CD14-positive monocyte (primary cell): Measurements from ENCODE around the gene CCDC73. TPM values are rescaled to one million over a fixed set of nuclear protein-coding genes. Genes with fewer than 3 reads are reported as not detected.

Source experiments
- DNase-seq, 3 donors: peaks; one replicate each; pipeline ENCODE4 v3.0.0-alpha.2; 2011 to 2022
- H2AFZ ChIP-seq: 2 replicates; pipeline ENCODE4 v1.6.0; 2012; ENCODE audit warnings: mild to moderate bottlenecking, low read depth, low read length, inconsistent platforms; ENCODE audit not compliant: insufficient read depth, poor library complexity, severe bottlenecking
- H3K27ac ChIP-seq, 2 donors: 1 replicate in 1 of 2; 2 replicates in 1 of 2; pipeline ENCODE4 v1.5.1; 2012 to 2013; ENCODE audit warnings: low read length in 2 of 2, control low read depth in 1 of 2, inconsistent platforms in 1 of 2, low read depth in 1 of 2, mild to moderate bottlenecking in 1 of 2
- H3K27me3 ChIP-seq, 2 donors: one replicate each; pipeline versions ENCODE4 v1.6.0 to v1.6.1; 2011 to 2013; ENCODE audit warnings: low read length in 2 of 2; ENCODE audit not compliant: control insufficient read depth in 2 of 2, insufficient read depth in 2 of 2
- H3K36me3 ChIP-seq, 2 donors: replicated peaks in 1 of 2; 1 replicate in 1 of 2; 2 replicates in 1 of 2; pipeline versions ENCODE4 v1.5.1 to v1.6.1; 2012 to 2013; ENCODE audit warnings: low read length in 2 of 2, control low read depth in 1 of 2, inconsistent platforms in 1 of 2, mild to moderate bottlenecking in 1 of 2; ENCODE audit not compliant: insufficient read depth in 2 of 2, control insufficient read depth in 1 of 2
- H3K4me1 ChIP-seq, 2 donors: 1 replicate in 1 of 2; 2 replicates in 1 of 2; pipeline versions ENCODE4 v1.5.1 to v1.6.1; 2012 to 2013; ENCODE audit warnings: low read length in 2 of 2, control low read depth in 1 of 2, inconsistent platforms in 1 of 2, mild to moderate bottlenecking in 1 of 2, moderate library complexity in 1 of 2; ENCODE audit not compliant: insufficient read depth in 2 of 2, control insufficient read depth in 1 of 2
- H3K4me2 ChIP-seq: replicated peaks from 2 replicates; pipeline ENCODE3; 2012; ENCODE audit warnings: low read length, moderate library complexity, mild to moderate bottlenecking; ENCODE audit not compliant: poor library complexity, severe bottlenecking; ENCODE audit errors: extremely low read depth
- H3K4me3 ChIP-seq, 3 experiments: fragments of 200-600 bp in 1 of 3; sonication (generic) in 1 of 3; replicated peaks in 1 of 3; 1 replicate in 2 of 3; 2 replicates in 1 of 3; pipeline ENCODE4 v1.5.1; 2011 to 2013; ENCODE audit warnings: low read length in 3 of 3, mild to moderate bottlenecking in 3 of 3, control low read depth in 2 of 3, low read depth in 2 of 3, inconsistent platforms in 1 of 3, moderate library complexity in 1 of 3
- H3K79me2 ChIP-seq: 2 replicates; pipeline ENCODE4 v1.6.0; 2012; ENCODE audit warnings: mild to moderate bottlenecking, control low read depth, inconsistent platforms, low read length, moderate library complexity; ENCODE audit not compliant: insufficient read depth
- H3K9ac ChIP-seq: 2 replicates; pipeline ENCODE4 v1.6.0; 2017; ENCODE audit warnings: low read length, mild to moderate bottlenecking; ENCODE audit not compliant: insufficient read depth, poor library complexity, severe bottlenecking
- H3K9me3 ChIP-seq, 2 donors: replicated peaks in 1 of 2; 1 replicate in 1 of 2; 2 replicates in 1 of 2; pipeline versions ENCODE4 v1.5.1 to v1.6.1; 2012 to 2013; ENCODE audit warnings: low read length in 2 of 2, control low read depth in 1 of 2; ENCODE audit not compliant: control insufficient read depth in 1 of 2, insufficient read depth in 1 of 2
- H4K20me1 ChIP-seq: 2 replicates; pipeline ENCODE4 v1.6.0; 2012; ENCODE audit warnings: mild to moderate bottlenecking, low read length, control low read depth, moderate library complexity; ENCODE audit not compliant: insufficient read depth
- H3K27ac Mint-ChIP-seq, 7 donors: one replicate each; pipeline ENCODE4 v1.8.0; 2020; ENCODE audit warnings: mild to moderate bottlenecking in 7 of 7, mixed read lengths in 7 of 7, moderate library complexity in 6 of 7, inconsistent platforms in 2 of 7
- H3K27me3 Mint-ChIP-seq, 3 donors: one replicate each; pipeline ENCODE4 v1.8.0; 2021 to 2022; ENCODE audit warnings: low read depth in 3 of 3, mild to moderate bottlenecking in 3 of 3, mixed read lengths in 3 of 3, moderate library complexity in 3 of 3, inconsistent platforms in 1 of 3
- H3K36me3 Mint-ChIP-seq, 2 donors: one replicate each; pipeline ENCODE4 v1.8.0; 2020; ENCODE audit warnings: mixed read lengths in 2 of 2, inconsistent platforms in 1 of 2, mild to moderate bottlenecking in 1 of 2
- H3K4me1 Mint-ChIP-seq: one replicate; pipeline ENCODE4 v1.8.0; 2020; ENCODE audit warnings: mild to moderate bottlenecking, mixed read lengths
- H3K4me3 Mint-ChIP-seq, 2 donors: one replicate each; pipeline ENCODE4 v1.8.0; 2020; ENCODE audit warnings: mild to moderate bottlenecking in 2 of 2, mixed read lengths in 2 of 2, moderate library complexity in 1 of 2
- H3K9me3 Mint-ChIP-seq, 7 donors: one replicate each; pipeline ENCODE4 v1.8.0; 2020 to 2022; ENCODE audit warnings: mixed read lengths in 7 of 7, mild to moderate bottlenecking in 6 of 7, moderate library complexity in 6 of 7, inconsistent platforms in 2 of 7
- WGBS: methylation state at CpG from one replicate; pipeline ENCODE4 v1.1.5; 2013; ENCODE audit warnings: missing lambda C conversion rate; ENCODE audit not compliant: insufficient coverage; 5-methylcytosine and 5-hydroxymethylcytosine counted together
- intact Hi-C, 2 donors: fragments of 100-400 bp; cut with micrococcal nuclease; formaldehyde crosslinking; loops; one replicate each; pipeline versions ENCODE4 v1.15.0 to v1.15.1; 2023
- polyA plus RNA-seq, 3 donors: library from polyadenylated mRNA; depleted of rRNA in 1 of 3; unstranded in 2 of 3; stranded (reverse) in 1 of 3; fragments of 300-500 nt in 2 of 3; fragments of >200 nt in 1 of 3; fragmentation: Illumina TruSeq in 2 of 3; gene quantifications; 1 replicate in 2 of 3; 2 replicates in 1 of 3; pipeline ENCODE4 v1.2.3, GENCODE V29; 2012 to 2021
- TF ChIP-seq, protein P1 (sequence below): fragments of 200-600 bp; IDR thresholded peaks from one replicate; pipeline ENCODE4 v1.8.0; 2022; ENCODE audit warnings: antibody characterized with exemption, mild to moderate bottlenecking

Gene CCDC73
- polyA plus RNA-seq, 3 donors: 0.03 to 0.09 TPM; not detected in 1

- Histone ChIP-seq H3K4me1 (peaks cover 10 to 23% of the 10 kb centered on the region in 2 donors), H3K4me3 (peak overlapping the region in 1 of 3 experiments; percentile 52), H2AFZ (peak overlapping the region; percentile 77), H3K9ac (no peak overlapping the region), H3K36me3 (no peaks in the 10 kb centered on the region), H3K9me3 (no peaks in the 10 kb centered on the region), H3K27me3 (no peaks in the 10 kb centered on the region), H3K79me2 (no peaks in the 10 kb centered on the region), H4K20me1 (no peaks in the 10 kb centered on the region), H3K4me2 (peak overlapping the region; percentile 57), H3K27ac (peak overlapping the region in 1 of 2 donors; percentile 68)
- Mint-ChIP-seq H3K4me1 (peaks cover 22% of the 10 kb centered on the region), H3K9me3 (no peaks in the 10 kb centered on the region), H3K36me3 (no peaks in the 10 kb centered on the region), H3K27me3 (peaks cover 0 to 3% (median 1%) of the 10 kb centered on the region in 3 donors), H3K4me3 (no peak overlapping the region), H3K27ac (peak overlapping the region in 3 of 7 donors; percentile 1 to 39 (median 20))
- intact Hi-C loops: no loop called here
- peak; percentile 6 to 33 (median 8) for DNase-seq
- TF ChIP-seq, protein P1, sequence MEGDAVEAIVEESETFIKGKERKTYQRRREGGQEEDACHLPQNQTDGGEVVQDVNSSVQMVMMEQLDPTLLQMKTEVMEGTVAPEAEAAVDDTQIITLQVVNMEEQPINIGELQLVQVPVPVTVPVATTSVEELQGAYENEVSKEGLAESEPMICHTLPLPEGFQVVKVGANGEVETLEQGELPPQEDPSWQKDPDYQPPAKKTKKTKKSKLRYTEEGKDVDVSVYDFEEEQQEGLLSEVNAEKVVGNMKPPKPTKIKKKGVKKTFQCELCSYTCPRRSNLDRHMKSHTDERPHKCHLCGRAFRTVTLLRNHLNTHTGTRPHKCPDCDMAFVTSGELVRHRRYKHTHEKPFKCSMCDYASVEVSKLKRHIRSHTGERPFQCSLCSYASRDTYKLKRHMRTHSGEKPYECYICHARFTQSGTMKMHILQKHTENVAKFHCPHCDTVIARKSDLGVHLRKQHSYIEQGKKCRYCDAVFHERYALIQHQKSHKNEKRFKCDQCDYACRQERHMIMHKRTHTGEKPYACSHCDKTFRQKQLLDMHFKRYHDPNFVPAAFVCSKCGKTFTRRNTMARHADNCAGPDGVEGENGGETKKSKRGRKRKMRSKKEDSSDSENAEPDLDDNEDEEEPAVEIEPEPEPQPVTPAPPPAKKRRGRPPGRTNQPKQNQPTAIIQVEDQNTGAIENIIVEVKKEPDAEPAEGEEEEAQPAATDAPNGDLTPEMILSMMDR: no peak
Observed at GRCh38 chr11:32779136-32779535, 15.3 kb downstream of the CCDC73 start.

- intact Hi-C loops: no loop called here
- Histone ChIP-seq H3K4me2 (peak overlapping the region; percentile 29), H4K20me1 (no peaks in the 10 kb centered on the region), H3K4me1 (peaks cover 10 to 23% of the 10 kb centered on the region in 2 donors), H3K36me3 (no peaks in the 10 kb centered on the region), H2AFZ (no peak overlapping the region), H3K9me3 (no peaks in the 10 kb centered on the region), H3K79me2 (no peaks in the 10 kb centered on the region), H3K27me3 (no peaks in the 10 kb centered on the region), H3K4me3 (no peak overlapping the region), H3K9ac (no peak overlapping the region), H3K27ac (no peak overlapping the region)
- H3K9me3 Mint-ChIP-seq: no peaks in the 10 kb centered on the region
- peak overlapping the region in 1 of 2 donors; percentile 41 for H3K4me3 Mint-ChIP-seq
- H3K27me3 Mint-ChIP-seq: peaks cover 0 to 3% (median 2%) of the 10 kb centered on the region in 3 donors
- WGBS: 8% methylated on average over 1 of the region's 2 CpGs
- no peak for DNase-seq
- peak overlapping the region in 1 of 7 donors; percentile 6 for H3K27ac Mint-ChIP-seq
- TF ChIP-seq, protein P1: no peak
- H3K4me1 Mint-ChIP-seq: peaks cover 22% of the 10 kb centered on the region
- H3K36me3 Mint-ChIP-seq: no peaks in the 10 kb centered on the region
Observed at GRCh38 chr11:32775908-32776307, 18.6 kb downstream of the CCDC73 start.
